Heart left ventricle (tissue), 16 donors: ENCODE data around the gene TARBP2. TPM values are rescaled to one million over a fixed set of nuclear protein-coding genes. Genes with fewer than 3 reads are reported as not detected.

Experiments
- ATAC-seq, 4 donors: fragments of 200-7000 bp; cut with Tn5 transposase; one replicate each; pipeline ENCODE4 v1.9.1; 2020 to 2022; ENCODE audit warnings: moderate library complexity in 4 of 4, mild to moderate bottlenecking in 3 of 4, moderate number of reproducible peaks in 1 of 4
- DNase-seq, 5 donors: peaks; one replicate each; pipeline ENCODE4 v3.0.0-alpha.2; 2020
- H3K27ac ChIP-seq, 12 donors: fragments of 200-600 bp; sonication (generic) in 4 of 12; one replicate each; pipeline versions ENCODE4 v1.5.0 to v1.8.0; 2016 to 2022; ENCODE audit warnings: mild to moderate bottlenecking in 2 of 12
- H3K27me3 ChIP-seq, 9 donors: fragments of 200-600 bp; sonication (generic) in 2 of 9; one replicate each; pipeline versions ENCODE4 v1.5.1 to v1.8.0; 2016 to 2022; ENCODE audit warnings: mild to moderate bottlenecking in 3 of 9
- H3K36me3 ChIP-seq, 9 donors: fragments of 200-600 bp; sonication (generic) in 2 of 9; one replicate each; pipeline versions ENCODE4 v1.5.0 to v1.8.0; 2018 to 2022; ENCODE audit warnings: mild to moderate bottlenecking in 2 of 9
- H3K4me1 ChIP-seq, 12 donors: fragments of 200-600 bp; sonication (generic) in 4 of 12; one replicate each; pipeline versions ENCODE4 v1.5.0 to v1.8.0; 2016 to 2022; ENCODE audit warnings: mild to moderate bottlenecking in 3 of 12
- H3K4me3 ChIP-seq, 12 donors: fragments of 200-600 bp; sonication (generic) in 4 of 12; one replicate each; pipeline versions ENCODE4 v1.5.0 to v1.8.0; 2017 to 2022; ENCODE audit warnings: mild to moderate bottlenecking in 9 of 12, moderate library complexity in 4 of 12
- H3K9me3 ChIP-seq, 12 donors: fragments of 200-600 bp; sonication (generic) in 4 of 12; one replicate each; pipeline versions ENCODE4 v1.5.0 to v1.8.0; 2016 to 2022; ENCODE audit warnings: mild to moderate bottlenecking in 1 of 12
- POLR2A ChIP-seq, 2 donors: fragments of 450-650 bp; IDR thresholded peaks; one replicate each; pipeline ENCODE4 v1.6.1; 2017; ENCODE audit warnings: antibody characterized with exemption in 2 of 2, mild to moderate bottlenecking in 2 of 2, moderate library complexity in 2 of 2
- WGBS, 4 donors: extraction: QIAGEN DNeasy Blood & Tissue Kit in 2 of 4; methylation state at CpG; one replicate each; pipeline versions ENCODE4 v1.1.5 to v1.1.7; 2013 to 2018; 5-methylcytosine and 5-hydroxymethylcytosine counted together
- intact Hi-C, 10 donors: fragments of 100-400 bp; cut with DNase I; formaldehyde crosslinking; loops; one replicate each; pipeline versions ENCODE4 v1.11.1 to v1.14.2; 2022
- polyA plus RNA-seq, 2 donors: library from polyadenylated mRNA; stranded (reverse); fragments of 200-250 nt; gene quantifications; one replicate each; pipeline ENCODE4 v1.2.3, GENCODE V29; 2013
- total RNA-seq, 9 donors: library from RNA; depleted of rRNA in 2 of 9; stranded (reverse); fragments of >200 nt in 2 of 9; fragmentation: NEBNext Ultra II Directional in 3 of 9; extraction: Animal tissue kit (Norgen Biotek cat#: 25700) in 3 of 9; gene quantifications; one replicate each; pipeline versions ENCODE4 v1.1.0 to v1.2.4, GENCODE V29; 2016 to 2023
- TF ChIP-seq, protein P1 (sequence below), 12 donors: fragments of 200-600 bp; sonication (generic) in 4 of 12; IDR thresholded peaks; one replicate each; pipeline versions ENCODE4 v1.5.0 to v1.8.0; 2018 to 2022; ENCODE audit warnings: antibody characterized with exemption in 12 of 12, mild to moderate bottlenecking in 5 of 12
- donor health status: ischemic (EF 13 %, LVEDD 7.1; RV severe dilation, severe dysfunction).
- donor health status: healthy with polysubstance abuse.
- donor health status: DM: no; HTN: yes; CAD: no.
- donor health status: DM: no; HTN: no; CAD: no.
- donor health status: ischemic (EF 25% LVEDD 6.9; RV normal size, moderate dysfunction).
- donor health status: ischemic (EF 25% LVEDD 5.7; RV mildly dilated, moderate dysfunction).
- donor health status: healthy.
- donor health status: DM: yes; HTN: yes; CAD: no.
- donor health status: ischemic (EF 35%, LVEDD 5.7; RV mildly dilated, moderate dysfunction).
- donor health status: nonischemic (EF 11% LVEDD 7.7; RV severe dilation, severe dysfunction).
- donor health status: DM: yes; HTN: yes; CAD: no.
- donor health status: PGD.
- donor health status: ischemic (EF 29% LVEDD 5.4; RV normal size, mild dysfunction).
- donor health status: nonischemic (EF 23%, LVEDD 6.1; RV moderate dilation, normal function).

TARBP2 gene
- total and polyA plus RNA-seq, 11 donors, result 7.8 to 23.5 (median 11.9) TPM

DNA sequence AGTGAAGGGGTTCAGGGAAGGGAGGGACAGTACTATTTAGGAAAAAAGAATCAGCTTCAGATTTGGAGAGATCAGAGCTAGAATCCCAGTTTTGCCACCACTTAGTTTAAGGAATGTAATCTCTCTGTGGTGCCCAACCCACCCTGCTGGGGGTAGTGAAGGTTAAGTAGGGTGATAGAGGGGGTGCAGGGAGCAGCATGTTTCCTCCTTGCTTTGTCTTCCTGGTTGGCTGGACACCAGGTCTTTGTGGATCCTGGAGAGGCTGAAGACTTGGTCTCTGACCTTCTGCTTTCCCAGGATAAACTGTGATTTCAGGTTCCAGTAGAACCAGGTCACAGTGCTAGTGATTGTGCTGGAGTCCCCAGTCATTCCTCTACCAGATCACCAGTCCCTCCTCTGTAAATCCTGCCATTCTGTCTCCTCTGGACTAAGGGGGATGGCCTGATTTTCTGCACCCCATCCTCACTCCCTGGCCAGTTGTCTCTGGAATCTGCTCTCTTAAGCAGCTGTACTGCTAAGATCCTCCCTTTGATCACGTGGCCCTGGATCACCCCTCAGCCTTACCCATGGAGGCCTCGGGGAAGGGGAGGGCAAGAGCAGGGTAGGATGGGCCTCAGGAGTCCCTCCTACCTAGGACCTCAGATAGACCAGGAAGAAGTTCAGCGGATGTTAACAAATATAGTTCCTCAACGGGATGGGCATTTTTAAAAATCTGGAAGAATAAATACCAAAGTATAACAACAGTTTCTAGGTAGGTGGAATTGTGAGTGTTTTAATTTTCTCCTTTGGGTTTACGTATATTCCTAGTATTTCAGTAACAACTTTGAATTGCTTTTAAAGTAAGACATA is 5.0 kb upstream of the TARBP2 start:
- 38 to 50% (median 39%) methylated on average over 5 of the region's 5 CpGs for WGBS, 4 donors
- H3K27ac ChIP-seq, result peak overlapping the region in 10 of 12 donors; percentile 19 to 67 (median 37)
- peaks cover 0 to 52% (median 32%) of the 10 kb centered on the region in 12 donors for H3K4me1 ChIP-seq
- no peaks in the 10 kb centered on the region for H3K36me3 ChIP-seq
- no peak for TF ChIP-seq POLR2A (IDR thresholded peaks at IDR 0.05)
- TF ChIP-seq, protein P1, sequence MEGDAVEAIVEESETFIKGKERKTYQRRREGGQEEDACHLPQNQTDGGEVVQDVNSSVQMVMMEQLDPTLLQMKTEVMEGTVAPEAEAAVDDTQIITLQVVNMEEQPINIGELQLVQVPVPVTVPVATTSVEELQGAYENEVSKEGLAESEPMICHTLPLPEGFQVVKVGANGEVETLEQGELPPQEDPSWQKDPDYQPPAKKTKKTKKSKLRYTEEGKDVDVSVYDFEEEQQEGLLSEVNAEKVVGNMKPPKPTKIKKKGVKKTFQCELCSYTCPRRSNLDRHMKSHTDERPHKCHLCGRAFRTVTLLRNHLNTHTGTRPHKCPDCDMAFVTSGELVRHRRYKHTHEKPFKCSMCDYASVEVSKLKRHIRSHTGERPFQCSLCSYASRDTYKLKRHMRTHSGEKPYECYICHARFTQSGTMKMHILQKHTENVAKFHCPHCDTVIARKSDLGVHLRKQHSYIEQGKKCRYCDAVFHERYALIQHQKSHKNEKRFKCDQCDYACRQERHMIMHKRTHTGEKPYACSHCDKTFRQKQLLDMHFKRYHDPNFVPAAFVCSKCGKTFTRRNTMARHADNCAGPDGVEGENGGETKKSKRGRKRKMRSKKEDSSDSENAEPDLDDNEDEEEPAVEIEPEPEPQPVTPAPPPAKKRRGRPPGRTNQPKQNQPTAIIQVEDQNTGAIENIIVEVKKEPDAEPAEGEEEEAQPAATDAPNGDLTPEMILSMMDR (IDR thresholded peaks at IDR 0.05), result no peak
- no peaks in the 10 kb centered on the region for H3K27me3 ChIP-seq
- H3K4me3 ChIP-seq, result peak overlapping the region in 3 of 12 donors; percentile 6 to 14 (median 12)
- no peak for ATAC-seq
- peak in 3 of 5 donors; percentile 58 to 74 (median 65) for DNase-seq
- intact Hi-C loops, result loop anchor here in 2 of 10 donors (5.0 kb wide), 2 partner anchors 34 to 39 kb away; no protein-coding TSS in a partner anchor
- no peaks in the 10 kb centered on the region for H3K9me3 ChIP-seq

DNA sequence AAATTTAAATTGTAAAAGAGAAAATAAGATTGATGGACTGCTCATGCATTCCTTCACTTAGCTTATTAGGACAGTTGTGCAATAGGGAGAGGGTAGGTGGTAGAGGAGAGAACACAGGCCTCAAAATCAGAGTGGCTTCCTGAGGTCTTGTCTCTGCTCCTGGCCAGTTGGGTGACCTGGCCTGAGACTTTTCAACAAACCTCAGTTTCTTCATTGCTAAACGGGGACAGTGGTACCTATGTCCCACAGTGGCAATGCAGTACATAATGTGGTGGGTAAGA is 4.4 kb upstream of the TARBP2 start:
- Histone ChIP-seq H3K36me3 (no peaks in the 10 kb centered on the region), H3K4me1 (peaks cover 2 to 55% (median 35%) of the 10 kb centered on the region in 12 donors), H3K4me3 (peak overlapping the region in 3 of 12 donors; percentile 6 to 14 (median 12)), H3K27ac (peak overlapping the region in 6 of 12 donors; percentile 19 to 67 (median 51)), H3K27me3 (no peaks in the 10 kb centered on the region), H3K9me3 (no peaks in the 10 kb centered on the region)
- ATAC-seq (no peak), DNase-seq (no peak)
- 50 to 89% (median 80%) methylated on average over 1 of the region's 1 CpG for WGBS, 4 donors
- TF ChIP-seq, protein P1 (IDR thresholded peaks at IDR 0.05), result no peak
- no peak for TF ChIP-seq POLR2A (IDR thresholded peaks at IDR 0.05)
- intact Hi-C loops, result loop anchor here in 2 of 10 donors (5.0 kb wide), 2 partner anchors 34 to 39 kb away; no protein-coding TSS in a partner anchor

- Histone ChIP-seq H3K27me3 (no peaks in the 10 kb centered on the region), H3K36me3 (no peaks in the 10 kb centered on the region), H3K4me1 (peaks cover 5 to 57% (median 36%) of the 10 kb centered on the region in 12 donors), H3K9me3 (no peaks in the 10 kb centered on the region), H3K4me3 (no peak overlapping the region), H3K27ac (peak overlapping the region in 3 of 12 donors; percentile 9 to 66 (median 58))
- TF ChIP-seq, protein P1 (IDR thresholded peaks at IDR 0.05), result no peak
- TF ChIP-seq POLR2A (IDR thresholded peaks at IDR 0.05), result no peak
- WGBS, 4 donors, result 92 to 97% (median 93%) methylated on average over 3 of the region's 3 CpGs
- intact Hi-C loops, result loop anchor here in 2 of 10 donors (5.0 kb wide), 2 partner anchors 35 to 40 kb away; no protein-coding TSS in a partner anchor
- DNase-seq (no peak), ATAC-seq (no peak)
Observed at GRCh38 chr12:53497461-53497860, 3.6 kb upstream of the TARBP2 start.

GRCh38 chr12:53498235-53498630 is 2.9 kb upstream of the TARBP2 start:
- H3K27ac ChIP-seq, result peak overlapping the region in 2 of 12 donors; percentile 12 to 97
- no peak overlapping the region for H3K4me3 ChIP-seq
- no peak for TF ChIP-seq POLR2A (IDR thresholded peaks at IDR 0.05)
- TF ChIP-seq, protein P1 (IDR thresholded peaks at IDR 0.05), result no peak
- intact Hi-C loops, result loop anchor here in 2 of 10 donors (5.0 kb wide), 2 partner anchors 36 to 41 kb away; no protein-coding TSS in a partner anchor
- H3K9me3 ChIP-seq, result no peaks in the 10 kb centered on the region
- 78 to 92% (median 87%) methylated on average over 2 of the region's 2 CpGs for WGBS, 4 donors
- DNase-seq, result no peak
- H3K36me3 ChIP-seq, result no peaks in the 10 kb centered on the region
- no peaks in the 10 kb centered on the region for H3K27me3 ChIP-seq
- H3K4me1 ChIP-seq, result peaks cover 5 to 65% (median 42%) of the 10 kb centered on the region in 12 donors
- ATAC-seq, result no peak
